PC-3 (cell line): Measurements from ENCODE around the gene HAND2. TPM values are rescaled to one million over a fixed set of nuclear protein-coding genes. Genes with fewer than 3 reads are reported as not detected.

ENCODE experiments used
- ATAC-seq: fragments of 200-7000 bp; cut with Tn5 transposase; 2 replicates; pipeline ENCODE4 v1.9.1; 2020; ENCODE audit warnings: mild to moderate bottlenecking, moderate library complexity
- BruUV-seq: library from RNA; stranded (reverse); fragments of 400-500 nt; replicated peaks from 2 replicates; lab custom pipeline; 2021; lab: Mats Ljungman, UMichigan
- CTCF ChIA-PET: fragments of 300-600 bp; sonication (Branson Sonifier 250); formaldehyde crosslinking; loops from one replicate; lab custom pipeline; 2022; ENCODE audit warnings: antibody characterized with exemption; lab: Charles Lee
- POLR2A ChIA-PET: fragments of 300-600 bp; sonication (Branson Sonifier 250); formaldehyde crosslinking; loops from one replicate; lab custom pipeline; 2022; ENCODE audit warnings: antibody characterized with exemption; ENCODE audit not compliant: unreplicated experiment; lab: Charles Lee
- DNase-seq: peaks from one replicate; pipeline ENCODE4 v3.0.0-alpha.2; 2015
- H2AFZ ChIP-seq: fragments of 300-600 bp; sonication (generic); 2 replicates; pipeline ENCODE4 v1.6.0; 2016; ENCODE audit warnings: antibody characterized with exemption, low read length
- H3F3A ChIP-seq: fragments of 300-600 bp; sonication (generic); one replicate; pipeline ENCODE4 v1.6.0; 2017; ENCODE audit warnings: antibody characterized with exemption, low read length, control low read depth, mild to moderate bottlenecking; ENCODE audit not compliant: unreplicated experiment
- H3K27ac ChIP-seq: fragments of 300-600 bp; sonication (generic); 2 replicates; pipeline ENCODE4 v1.5.1; 2016; ENCODE audit warnings: mild to moderate bottlenecking, low read length
- H3K27me3 ChIP-seq: fragments of 300-600 bp; sonication (generic); 2 replicates; pipeline ENCODE4 v1.6.1; 2016; ENCODE audit warnings: low read length, mixed read lengths
- H3K36me3 ChIP-seq: fragments of 300-600 bp; sonication (generic); 2 replicates; pipeline ENCODE4 v1.6.1; 2016; ENCODE audit warnings: low read depth, mixed run types, low read length, mixed read lengths
- H3K4me1 ChIP-seq: fragments of 300-600 bp; sonication (generic); 2 replicates; pipeline ENCODE4 v1.5.1; 2016; ENCODE audit warnings: low read length; ENCODE audit not compliant: insufficient read depth
- H3K4me2 ChIP-seq: fragments of 300-600 bp; sonication (generic); 2 replicates; pipeline ENCODE4 v1.6.0; 2016; ENCODE audit warnings: low read length
- H3K4me3 ChIP-seq: fragments of 300-600 bp; sonication (generic); 2 replicates; pipeline ENCODE4 v1.5.1; 2016; ENCODE audit warnings: mild to moderate bottlenecking, low read length, mixed read lengths
- H3K79me2 ChIP-seq: fragments of 300-600 bp; sonication (generic); 2 replicates; pipeline ENCODE4 v1.6.1; 2017; ENCODE audit warnings: low read length, mixed read lengths
- H3K9ac ChIP-seq: fragments of 300-600 bp; sonication (generic); 2 replicates; pipeline ENCODE4 v1.6.0; 2016; ENCODE audit warnings: mild to moderate bottlenecking, low read length
- H3K9me2 ChIP-seq: fragments of 300-600 bp; sonication (generic); replicated peaks from 2 replicates; pipeline ENCODE4 v1.6.1; 2016; ENCODE audit warnings: mixed run types, low read length, mixed read lengths
- H3K9me3 ChIP-seq: fragments of 300-600 bp; sonication (generic); 2 replicates; pipeline ENCODE4 v1.6.1; 2016; ENCODE audit warnings: low read length, mixed read lengths
- H4K20me1 ChIP-seq: fragments of 300-600 bp; sonication (generic); 2 replicates; pipeline ENCODE4 v1.6.1; 2016; ENCODE audit warnings: low read length, mixed read lengths
- EZH2 ChIP-seq: fragments of 300-600 bp; sonication (generic); IDR thresholded peaks from one replicate; pipeline ENCODE4 v1.6.1; 2017; ENCODE audit warnings: antibody characterized with exemption, mild to moderate bottlenecking, low read length; ENCODE audit not compliant: unreplicated experiment
- EZH2phosphoT487 ChIP-seq: fragments of 300-600 bp; sonication (generic); IDR thresholded peaks from 2 replicates; pipeline ENCODE4 v1.6.1; 2018; ENCODE audit warnings: mild to moderate bottlenecking, antibody characterized with exemption, low read length, borderline replicate concordance
- intact Hi-C: fragments of 100-400 bp; cut with micrococcal nuclease; formaldehyde crosslinking; loops from 2 replicates; pipeline ENCODE4 v1.9.0; 2023
- total RNA-seq: library from RNA; depleted of rRNA; stranded (reverse); fragments of >200 nt; gene quantifications from 2 replicates; pipeline ENCODE4 v1.2.3, GENCODE V29; 2014
- TF ChIP-seq, protein P1 (sequence below): fragments of 300-600 bp; sonication (generic); conservative IDR thresholded peaks from 2 replicates; pipeline ENCODE4 v1.5.1; 2017; ENCODE audit warnings: antibody characterized with exemption, low read depth, mild to moderate bottlenecking, low read length

The HAND2 gene
- total RNA-seq, 1 experiment from 2014 or later, result not detected

DNA sequence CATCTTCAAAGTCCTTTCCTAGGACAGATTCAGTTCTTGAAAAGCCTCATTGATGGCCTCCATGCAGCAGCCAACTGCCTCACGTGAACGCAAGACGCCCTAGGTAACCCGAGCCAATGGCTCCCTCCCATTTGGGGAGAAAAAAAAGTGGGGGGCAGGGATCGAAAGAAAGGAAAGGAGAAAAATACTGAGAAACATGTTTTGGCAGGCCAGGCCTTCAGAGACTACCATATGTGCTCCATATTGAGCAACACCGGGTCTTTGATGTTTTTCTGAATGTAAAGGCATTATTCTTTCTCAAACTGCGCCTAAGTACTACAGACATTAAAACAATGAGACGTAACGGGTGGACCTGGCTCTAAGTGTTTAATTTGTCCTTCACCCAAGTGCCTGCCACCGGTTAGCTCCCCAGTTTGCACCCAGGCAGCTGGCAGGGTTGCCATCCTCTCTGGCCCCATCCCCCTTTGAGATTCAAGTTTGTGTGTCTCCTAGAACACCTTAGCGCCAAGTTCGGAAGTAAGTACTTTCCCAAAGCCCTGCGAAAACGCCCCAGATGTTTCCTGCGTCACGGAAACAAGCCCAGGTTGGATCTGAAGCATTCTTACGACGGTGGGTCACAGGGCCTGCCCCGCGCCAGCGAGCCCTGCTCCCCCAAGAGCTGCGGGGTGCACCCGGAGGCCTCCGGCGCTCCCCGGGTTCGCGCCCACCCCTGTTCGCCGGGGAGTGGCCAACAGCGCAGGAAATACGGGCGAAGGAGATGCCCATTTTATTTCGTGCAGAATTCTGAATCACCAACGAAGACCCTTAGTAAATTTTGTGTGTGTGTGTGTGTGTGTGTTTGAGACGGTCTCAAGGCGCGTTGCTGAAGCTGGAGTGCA is 30.1 kb downstream of the HAND2 start:
- no peaks in the 10 kb centered on the region for H3K9me2 ChIP-seq
- ATAC-seq (no peak), DNase-seq (no peak)
- no peak overlapping the region for H2AFZ ChIP-seq
- H3K9me3 ChIP-seq, result no peaks in the 10 kb centered on the region
- CTCF ChIA-PET, result no interaction called here
- H3K4me2 ChIP-seq, result no peak overlapping the region
- peaks cover 14% of the 10 kb centered on the region for H3K27me3 ChIP-seq
- no peak overlapping the region for H3K27ac ChIP-seq
- POLR2A ChIA-PET, result no interaction called here
- no peaks in the 10 kb centered on the region for H3K36me3 ChIP-seq
- no TSS peak for BruUV-seq
- H3F3A ChIP-seq, result no peaks in the 10 kb centered on the region
- no peak overlapping the region for H3K4me3 ChIP-seq
- TF ChIP-seq, protein P1, sequence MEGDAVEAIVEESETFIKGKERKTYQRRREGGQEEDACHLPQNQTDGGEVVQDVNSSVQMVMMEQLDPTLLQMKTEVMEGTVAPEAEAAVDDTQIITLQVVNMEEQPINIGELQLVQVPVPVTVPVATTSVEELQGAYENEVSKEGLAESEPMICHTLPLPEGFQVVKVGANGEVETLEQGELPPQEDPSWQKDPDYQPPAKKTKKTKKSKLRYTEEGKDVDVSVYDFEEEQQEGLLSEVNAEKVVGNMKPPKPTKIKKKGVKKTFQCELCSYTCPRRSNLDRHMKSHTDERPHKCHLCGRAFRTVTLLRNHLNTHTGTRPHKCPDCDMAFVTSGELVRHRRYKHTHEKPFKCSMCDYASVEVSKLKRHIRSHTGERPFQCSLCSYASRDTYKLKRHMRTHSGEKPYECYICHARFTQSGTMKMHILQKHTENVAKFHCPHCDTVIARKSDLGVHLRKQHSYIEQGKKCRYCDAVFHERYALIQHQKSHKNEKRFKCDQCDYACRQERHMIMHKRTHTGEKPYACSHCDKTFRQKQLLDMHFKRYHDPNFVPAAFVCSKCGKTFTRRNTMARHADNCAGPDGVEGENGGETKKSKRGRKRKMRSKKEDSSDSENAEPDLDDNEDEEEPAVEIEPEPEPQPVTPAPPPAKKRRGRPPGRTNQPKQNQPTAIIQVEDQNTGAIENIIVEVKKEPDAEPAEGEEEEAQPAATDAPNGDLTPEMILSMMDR, result no peak
- TF ChIP-seq EZH2 (no peak), EZH2phosphoT487 (no peak)
- no peak overlapping the region for H3K9ac ChIP-seq
- 0 out of 2 replicates have a peak, but pooled peaks cover 2% of the 10 kb centered on the region for H3K4me1 ChIP-seq
- no peaks in the 10 kb centered on the region for H4K20me1 ChIP-seq
- no peaks in the 10 kb centered on the region for H3K79me2 ChIP-seq
- intact Hi-C loops, result no loop called here

DNA sequence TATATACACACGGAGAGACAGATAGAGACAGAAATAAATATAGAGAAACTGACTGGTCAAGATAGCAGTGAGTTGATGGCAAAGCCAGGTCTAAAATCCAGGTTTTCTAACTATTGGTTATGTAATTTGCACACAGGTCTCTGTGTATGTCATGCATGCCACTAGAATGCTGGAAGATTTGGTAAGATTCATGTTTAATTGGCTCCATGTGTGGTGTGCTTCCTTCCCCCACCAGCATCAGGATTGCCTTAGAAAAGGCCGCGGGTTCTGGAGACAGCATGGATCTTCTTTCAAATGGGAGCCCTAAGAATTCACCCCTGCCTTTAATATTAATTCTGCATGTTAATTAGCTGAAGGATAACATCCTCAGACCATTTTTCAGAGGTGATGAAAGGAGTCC is 31.3 kb downstream of the HAND2 start:
- 0 out of 2 replicates have a peak, but pooled peaks cover 5% of the 10 kb centered on the region for H3K4me1 ChIP-seq
- POLR2A ChIA-PET, result no interaction called here
- no peak overlapping the region for H3K27ac ChIP-seq
- no peak overlapping the region for H2AFZ ChIP-seq
- H3K9me2 ChIP-seq, result no peaks in the 10 kb centered on the region
- peaks cover 14% of the 10 kb centered on the region for H3K27me3 ChIP-seq
- no peaks in the 10 kb centered on the region for H3K9me3 ChIP-seq
- H4K20me1 ChIP-seq, result no peaks in the 10 kb centered on the region
- H3K79me2 ChIP-seq, result no peaks in the 10 kb centered on the region
- no peaks in the 10 kb centered on the region for H3F3A ChIP-seq
- no TSS peak for BruUV-seq
- ATAC-seq (no peak), DNase-seq (no peak)
- no peak overlapping the region for H3K9ac ChIP-seq
- no peak overlapping the region for H3K4me3 ChIP-seq
- CTCF ChIA-PET, result no interaction called here
- no peaks in the 10 kb centered on the region for H3K36me3 ChIP-seq
- TF ChIP-seq EZH2phosphoT487 (no peak), EZH2 (no peak)
- TF ChIP-seq, protein P1, result no peak
- intact Hi-C loops, result no loop called here
- H3K4me2 ChIP-seq, result no peak overlapping the region

DNA sequence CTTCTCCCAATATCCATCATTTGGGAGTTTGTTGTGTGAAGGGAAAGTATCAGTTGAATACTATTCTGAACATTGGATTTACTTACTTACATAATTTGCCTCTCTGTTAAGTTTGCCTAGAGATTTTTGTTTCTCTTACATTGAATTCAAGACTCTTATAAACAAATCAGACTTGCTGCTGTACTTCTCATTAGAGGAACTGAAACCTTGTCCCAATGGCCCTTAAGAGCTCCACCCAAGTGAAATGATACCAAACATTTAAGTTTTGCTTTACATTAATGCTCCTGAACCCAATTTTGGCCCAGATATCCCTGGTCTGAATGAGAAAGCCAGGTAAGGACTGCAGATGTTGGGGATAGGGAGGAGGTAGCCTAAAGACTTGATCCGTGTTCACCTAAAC is 32.0 kb downstream of the HAND2 start:
- CTCF ChIA-PET, result interaction anchor here (0.7 kb wide), 1 partner anchor 772 kb away, joined by 3 read pairs; no protein-coding TSS in a partner anchor
- TF ChIP-seq EZH2 (no peak), EZH2phosphoT487 (no peak)
- TF ChIP-seq, protein P1, result no peak

More for the DNA sequence above, 32.0 kb downstream of the HAND2 start:
- POLR2A ChIA-PET, result no interaction called here
- Histone ChIP-seq H3K4me3 (no peak overlapping the region), H3K27ac (no peak overlapping the region), H3K9me3 (no peaks in the 10 kb centered on the region), H3K27me3 (peaks cover 14% of the 10 kb centered on the region), H3K4me1 (0 out of 2 replicates have a peak, but pooled peaks cover 5% of the 10 kb centered on the region), H3K9ac (no peak overlapping the region), H4K20me1 (no peaks in the 10 kb centered on the region), H3K79me2 (no peaks in the 10 kb centered on the region), H2AFZ (no peak overlapping the region), H3K4me2 (no peak overlapping the region), H3K9me2 (no peaks in the 10 kb centered on the region), H3F3A (no peaks in the 10 kb centered on the region), H3K36me3 (no peaks in the 10 kb centered on the region)
- BruUV-seq, result no TSS peak
- intact Hi-C loops, result no loop called here
- no peak for DNase-seq
- no peak for ATAC-seq
